Stimulated activated CD4-positive, alpha-beta T cell treated with anti-CD3 and anti-CD28 coated beads, Interleukin-4, amount 100 ng/mL, for 1 hour (primary cell): ENCODE data around the gene ARPC2.
A peak's percentile ranks its signal among the peaks of the same experiment; 100 is the strongest.

Source experiments
- DNase-seq: peaks from one replicate; pipeline ENCODE4 v3.0.0-alpha.2; 2020

Gene ARPC2

DNA sequence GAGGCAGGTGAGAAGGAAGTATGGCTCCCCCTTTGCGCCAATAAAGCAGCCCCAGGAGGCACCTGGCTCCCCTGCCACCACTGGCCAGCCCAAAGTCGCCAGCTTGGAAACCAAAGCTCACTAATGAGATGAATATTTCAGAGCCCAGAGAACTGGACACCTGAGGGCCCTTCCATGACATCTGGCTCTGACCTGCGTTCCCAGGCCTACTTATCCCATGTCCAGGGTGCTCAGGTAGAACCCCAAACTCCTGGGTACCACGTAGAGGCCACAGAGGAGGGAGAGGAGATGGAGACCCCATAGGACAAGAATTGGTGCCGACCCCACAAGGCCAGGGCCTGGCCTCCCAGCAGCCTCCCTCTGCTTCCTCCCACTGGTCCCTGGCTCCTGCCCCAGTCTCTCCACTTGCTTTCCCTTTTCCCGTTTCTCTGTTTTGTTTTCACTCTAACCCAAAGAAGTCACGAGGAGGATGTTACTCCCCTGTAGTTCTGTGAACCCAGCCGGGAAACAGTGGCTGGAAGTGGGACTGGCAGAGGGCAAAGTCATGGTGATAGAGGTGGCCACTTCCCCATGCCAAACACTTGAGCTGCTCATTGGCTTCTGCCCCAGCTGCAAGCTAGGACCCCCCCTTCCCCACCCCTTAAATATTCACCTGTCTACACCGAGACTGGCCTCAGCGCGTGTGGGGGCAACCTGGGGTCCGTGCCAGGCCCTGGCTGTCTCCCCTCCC is 74.5 kb downstream of the ARPC2 start:
- no peak for DNase-seq

DNA sequence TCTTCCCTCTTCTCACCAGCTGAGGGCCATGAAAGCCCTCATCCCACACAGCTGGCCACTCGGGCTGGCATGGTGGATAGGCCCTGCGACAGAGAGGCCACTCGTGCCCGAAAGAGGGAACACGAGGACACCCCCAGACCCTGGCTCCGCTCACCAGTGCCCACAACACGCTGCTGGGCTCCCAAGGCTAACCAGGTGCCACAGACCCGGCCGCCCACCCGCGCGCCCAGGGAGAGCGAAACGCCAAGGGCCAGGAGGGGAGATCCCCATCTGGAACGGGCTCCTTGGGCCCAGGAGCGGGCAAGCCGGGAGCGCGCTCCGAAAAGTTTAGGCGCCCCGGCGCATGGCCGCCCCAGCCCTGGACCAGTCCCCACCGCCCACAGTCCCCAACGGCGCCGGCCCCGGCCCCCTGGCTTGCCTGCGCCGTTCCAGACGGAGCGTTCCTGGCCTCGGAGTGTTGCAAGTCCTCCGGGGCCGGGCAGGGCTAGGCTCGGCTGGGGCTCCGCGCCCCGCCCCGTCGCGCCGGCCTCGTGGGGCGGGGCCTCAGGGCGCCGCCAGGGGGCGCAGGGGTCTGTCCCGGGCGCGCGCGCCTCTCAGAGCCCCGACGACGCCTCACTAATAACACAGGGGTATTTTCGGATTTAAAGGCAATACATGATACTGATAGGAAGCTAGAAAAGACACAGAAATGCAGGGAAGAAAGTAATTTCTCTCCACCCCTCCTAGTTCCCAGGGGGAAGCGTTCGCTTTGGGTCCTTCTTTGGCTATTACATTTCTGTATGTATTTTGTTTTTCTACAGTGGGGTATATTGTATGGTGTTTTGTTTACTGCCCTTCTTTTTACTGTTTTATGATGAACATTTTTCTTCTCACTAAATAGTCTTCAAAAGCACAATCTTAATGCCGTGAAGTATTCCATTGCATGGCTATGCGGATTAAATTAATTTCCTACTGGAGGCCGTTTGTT is 75.3 kb downstream of the ARPC2 start, which contains the start of gene TMBIM1:
TMBIM1 (minus strand) TSS at position 456 of the 967 bp plus-strand sequence. CDS start 10,362 bp downstream, outside the sequence.
- peak; percentile 80 for DNase-seq

DNA sequence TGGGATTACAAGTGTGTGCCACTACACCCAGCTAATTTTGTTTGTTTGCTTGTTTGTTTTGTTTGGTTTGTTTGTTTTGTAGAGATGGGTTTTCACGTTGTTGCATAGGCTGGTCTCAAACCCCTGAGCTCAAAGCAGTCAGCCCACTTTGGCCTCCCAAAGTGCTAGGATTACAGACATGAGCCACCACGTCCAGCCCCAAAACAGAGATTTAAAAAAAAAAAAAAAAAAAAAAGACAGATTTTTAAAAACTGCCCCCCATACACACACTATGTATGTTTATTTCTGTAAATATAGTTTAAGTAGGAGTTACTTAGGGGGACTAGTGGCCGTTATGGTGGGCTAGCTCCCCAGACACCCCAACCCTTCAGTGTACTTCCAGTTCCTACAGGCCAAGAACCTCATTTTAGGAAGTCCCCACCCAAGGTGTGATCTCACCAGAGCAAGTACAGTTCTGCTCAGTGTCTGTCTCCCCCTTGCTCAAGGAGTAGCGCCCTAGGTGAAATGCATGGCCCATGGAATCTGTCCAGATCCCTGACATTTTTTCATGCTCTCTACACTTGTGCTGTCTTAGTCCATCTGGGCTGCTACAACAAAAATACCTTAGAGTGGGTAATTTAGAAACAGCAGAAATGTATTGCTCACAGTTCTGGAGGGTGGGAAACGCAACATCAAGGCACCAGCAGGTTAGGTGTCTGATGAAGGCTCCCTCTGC is 76.9 kb downstream of the ARPC2 start:
- no peak for DNase-seq

DNA sequence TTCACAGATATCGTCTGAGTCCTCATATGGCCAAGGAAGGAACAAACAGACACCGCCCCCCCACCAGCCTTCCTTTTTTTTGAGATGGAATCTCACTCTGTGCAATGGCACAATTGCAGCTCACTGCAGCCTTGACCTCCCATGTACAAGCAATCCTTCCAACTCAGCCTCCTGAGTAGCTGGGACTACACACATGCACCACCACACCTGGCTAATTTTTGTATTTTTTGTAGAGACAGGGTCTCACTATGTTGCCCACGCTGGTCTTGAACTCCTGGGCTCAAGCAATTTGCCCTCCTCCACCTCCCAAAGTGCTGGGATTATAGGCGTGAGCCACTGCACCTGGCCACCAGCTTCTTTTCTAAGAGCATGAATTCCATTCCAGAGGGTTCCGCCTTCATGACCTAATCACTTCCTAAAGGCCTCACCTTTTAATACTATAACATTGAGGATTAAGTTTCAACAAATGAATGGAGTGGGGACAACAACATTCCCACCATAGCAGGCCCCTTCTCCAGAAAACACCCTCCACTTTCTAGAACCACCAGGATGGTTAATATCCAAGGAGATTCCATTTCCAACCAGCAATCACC is 77.5 kb downstream of the ARPC2 start:
- DNase-seq, result no peak

DNA sequence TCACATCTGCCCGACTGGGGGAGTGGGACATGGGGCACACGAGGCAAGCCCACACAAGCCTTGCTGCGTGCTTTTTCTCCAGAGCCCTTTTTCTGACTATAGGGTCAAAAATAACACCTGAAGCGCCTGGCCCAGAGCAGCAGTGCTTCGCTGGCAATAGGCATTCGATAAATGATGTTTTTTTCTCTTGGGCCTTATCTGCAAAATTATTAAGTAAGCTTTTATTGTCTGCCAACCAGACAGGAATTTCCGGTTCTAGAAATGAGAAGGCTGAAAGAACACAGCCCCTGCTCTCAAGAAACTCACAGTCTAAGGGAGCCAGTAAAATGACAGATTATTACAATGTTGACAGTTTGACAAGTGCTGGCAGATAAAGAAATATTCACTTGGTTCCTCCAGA is 78.0 kb downstream of the ARPC2 start:
- DNase-seq, result no peak

DNA sequence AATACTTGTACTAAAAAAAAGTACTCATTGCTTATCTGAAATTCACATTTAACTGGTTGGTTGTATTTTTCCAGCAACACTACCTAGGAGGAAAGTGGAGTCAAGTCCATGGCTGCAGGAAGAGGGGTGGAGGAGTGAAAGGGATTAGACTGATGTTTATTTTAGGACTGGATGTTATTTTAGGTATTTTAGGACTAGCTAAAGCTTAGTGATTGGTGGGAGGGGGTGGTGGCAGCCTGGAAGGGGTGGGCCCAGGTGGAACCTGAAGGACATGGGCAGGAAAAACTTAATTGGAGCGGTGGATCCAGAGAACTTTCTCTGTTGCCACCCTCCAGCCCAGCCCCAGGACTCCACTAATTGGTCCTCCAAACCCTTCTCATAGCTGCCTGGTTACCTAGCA is 79.2 kb downstream of the ARPC2 start:
- no peak for DNase-seq

DNA sequence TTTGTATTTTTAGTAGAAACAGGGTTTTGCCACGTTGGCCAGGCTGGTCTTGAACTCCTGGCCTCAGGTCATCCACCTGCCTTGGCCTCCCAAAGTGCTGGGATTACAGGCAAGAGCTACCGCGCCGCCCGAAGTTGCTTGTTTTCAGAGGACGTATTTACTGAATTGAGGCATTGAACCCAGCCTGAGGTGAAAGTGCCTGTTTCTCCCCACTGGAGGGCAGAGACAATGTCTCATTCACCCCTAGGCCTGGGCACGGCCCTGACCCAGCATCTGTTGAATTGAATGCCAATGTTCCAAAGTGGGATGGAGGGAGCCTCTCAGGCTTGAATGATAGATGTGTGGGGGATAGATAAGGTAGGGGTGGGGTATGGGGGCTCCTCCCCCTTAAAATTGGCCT is 79.9 kb downstream of the ARPC2 start:
- no peak for DNase-seq

DNA sequence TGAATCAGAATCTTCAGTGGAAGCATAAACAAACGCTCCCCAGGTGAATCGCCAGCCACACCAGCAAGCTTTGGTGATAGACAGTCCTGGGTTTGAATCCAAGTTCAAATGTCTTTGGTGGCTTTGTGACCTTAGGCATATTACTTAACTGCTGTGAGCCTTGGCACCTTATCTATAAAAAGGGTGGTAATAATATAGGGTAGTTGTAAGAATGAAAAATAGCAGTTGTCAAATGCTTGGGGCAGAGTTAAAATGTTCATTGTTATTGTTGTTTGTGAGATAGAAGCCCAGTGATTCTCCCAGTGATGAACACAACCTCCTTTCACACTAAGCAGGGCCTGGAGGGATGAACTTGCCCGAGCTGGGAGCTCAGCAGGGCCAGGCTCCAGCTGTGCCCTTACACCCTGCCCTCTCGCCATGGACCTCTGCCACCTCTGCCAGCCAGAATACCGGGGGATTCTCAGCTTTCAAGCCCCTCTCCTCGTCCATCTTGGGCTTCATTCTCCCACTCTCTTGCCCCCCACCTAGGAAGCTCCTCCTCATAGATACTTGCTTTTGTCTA is 81.4 kb downstream of the ARPC2 start:
- no peak for DNase-seq

DNA sequence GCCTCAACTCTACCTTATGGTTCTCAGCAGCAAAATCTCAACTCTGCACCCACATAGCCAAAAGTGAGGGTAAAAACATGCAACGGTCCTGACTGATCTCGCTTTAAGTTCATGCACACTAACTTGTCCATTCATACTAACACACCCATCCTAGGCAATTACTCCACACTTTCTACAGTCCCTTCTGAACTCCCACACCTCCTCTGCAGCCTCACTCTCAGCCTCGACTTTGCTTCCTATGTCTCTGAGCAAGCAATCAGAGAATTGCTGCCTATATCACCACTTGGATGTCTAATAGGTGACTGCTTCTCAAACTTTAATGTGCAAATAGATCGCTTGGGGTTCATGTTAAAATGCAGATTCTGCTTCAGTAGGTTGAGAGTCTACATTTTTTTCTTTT is 83.2 kb downstream of the ARPC2 start:
- no peak for DNase-seq

DNA sequence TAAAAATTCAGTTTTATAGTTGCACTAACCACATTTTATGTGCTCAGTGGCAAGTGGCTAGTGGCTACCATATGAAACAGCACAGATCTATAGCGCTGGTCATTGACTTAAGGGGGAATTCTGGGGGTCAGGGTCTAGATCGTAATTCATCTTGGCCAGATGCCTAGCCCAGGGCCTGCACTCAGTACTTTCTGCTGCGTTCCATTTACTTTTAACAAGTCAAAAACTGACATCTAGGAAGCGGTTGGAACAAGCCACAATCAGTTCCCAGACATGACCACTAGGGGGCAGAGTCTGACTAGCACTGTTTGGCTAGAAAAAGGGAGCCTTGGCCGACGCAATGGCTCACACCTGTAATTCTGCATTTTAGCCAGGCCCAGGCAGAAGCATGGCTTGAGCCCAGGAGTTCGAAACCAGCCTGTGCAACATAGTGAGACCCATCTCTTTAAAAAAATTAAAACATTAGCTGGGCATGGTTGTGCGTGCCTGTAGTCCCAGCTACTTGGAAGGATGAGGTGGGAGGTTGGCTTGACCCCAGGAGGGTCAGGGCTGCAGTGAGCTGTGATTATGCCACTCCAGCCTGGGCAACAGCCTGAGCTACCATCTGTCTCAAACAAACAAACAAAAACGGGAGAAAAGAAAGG is 84.3 kb downstream of the ARPC2 start:
- DNase-seq, result peak; percentile 78
